Measurements from ENCODE around the gene GLS.
"Not testable (repeated sequence)": the region's sequence is repeated elsewhere in the genome, so short reads cannot be mapped to it uniquely, and the experiment has no call there.

The GLS gene

DNA sequence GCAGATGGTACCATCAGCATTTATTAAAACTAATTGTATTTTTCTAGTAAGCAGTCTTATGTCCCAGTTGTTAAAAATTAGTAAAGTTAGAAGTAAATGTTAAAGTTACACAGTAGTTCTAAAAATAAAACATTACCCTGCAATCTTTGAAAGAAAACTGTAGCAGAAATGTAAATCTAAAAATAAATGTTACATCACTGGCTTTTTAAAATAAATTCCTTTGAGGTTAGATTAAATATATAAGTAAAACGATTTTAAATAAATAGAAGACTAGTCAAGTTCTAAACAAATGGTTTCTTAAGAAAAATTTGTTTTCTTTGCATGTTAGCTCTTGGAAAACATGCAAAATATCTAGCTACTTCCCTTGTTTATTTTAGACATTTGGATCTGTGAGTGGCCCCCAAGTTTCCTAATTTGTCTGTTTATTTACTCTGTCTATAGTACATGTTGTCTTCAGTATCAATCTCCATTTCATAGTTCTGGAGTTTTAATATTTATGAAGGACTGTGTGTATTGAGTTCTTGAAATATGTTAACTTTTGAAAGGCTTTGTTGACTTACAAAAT lies 58.2 kb downstream of the GLS start:
- DNase-seq: no peak

DNA sequence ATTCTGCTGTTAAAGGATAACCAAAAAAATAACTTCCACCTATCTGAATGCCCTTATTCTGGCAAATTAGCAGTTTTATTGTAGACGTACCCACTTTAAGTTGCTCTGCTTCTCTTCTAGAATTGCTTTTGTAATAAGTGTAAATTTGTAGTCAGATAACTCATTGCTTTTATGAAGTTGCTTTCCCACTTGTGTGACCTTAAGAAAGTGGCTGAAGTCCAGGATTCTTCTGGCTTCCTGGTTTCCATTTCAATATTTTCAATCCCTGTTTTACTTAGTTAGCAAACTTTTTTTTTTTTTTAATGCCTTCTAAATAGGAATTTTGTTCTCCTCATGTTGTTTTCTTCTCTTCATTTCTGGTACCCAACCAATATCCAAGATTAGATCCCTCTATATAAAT lies 59.8 kb downstream of the GLS start:
- DNase-seq: no peak

DNA sequence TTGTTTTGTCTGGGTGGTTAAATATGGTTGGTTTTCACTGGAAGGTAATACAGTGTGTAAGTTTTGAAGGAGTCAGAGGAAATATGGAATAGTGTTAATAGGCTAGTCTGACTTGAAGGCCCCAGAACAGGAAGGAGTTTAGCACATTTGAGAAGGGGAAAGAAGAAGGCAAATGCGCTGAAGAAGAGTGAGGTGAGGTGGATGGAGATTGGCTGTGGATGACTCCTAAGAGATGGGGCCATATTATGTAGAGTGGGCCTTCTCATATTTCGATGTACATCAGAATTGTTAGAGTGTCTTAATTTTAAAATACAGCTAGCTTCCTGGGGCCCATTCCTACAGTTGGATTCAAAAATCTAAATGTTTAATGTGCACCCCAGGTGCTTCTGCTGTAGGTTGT lies 61.0 kb downstream of the GLS start:
- DNase-seq: no peak

DNA sequence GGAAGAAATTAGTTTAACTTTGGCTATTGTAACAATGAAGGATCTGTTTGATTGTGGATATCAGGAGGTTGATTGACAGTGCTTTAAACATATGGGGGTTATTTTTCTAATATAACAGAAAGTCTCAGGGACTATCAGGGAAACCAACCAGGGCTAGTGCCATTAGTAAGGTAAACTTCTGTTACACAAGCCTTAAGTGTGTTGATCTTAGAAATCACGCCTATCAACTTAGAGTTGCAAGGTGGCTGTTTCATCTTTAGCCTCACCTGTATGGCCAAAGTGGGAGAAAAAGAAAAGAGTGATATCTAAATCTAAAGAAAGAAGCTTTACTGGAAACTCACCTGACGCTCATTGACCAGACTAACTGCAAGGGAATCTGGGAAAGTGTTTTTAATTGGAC lies 62.1 kb downstream of the GLS start:
- DNase-seq: no peak

DNA sequence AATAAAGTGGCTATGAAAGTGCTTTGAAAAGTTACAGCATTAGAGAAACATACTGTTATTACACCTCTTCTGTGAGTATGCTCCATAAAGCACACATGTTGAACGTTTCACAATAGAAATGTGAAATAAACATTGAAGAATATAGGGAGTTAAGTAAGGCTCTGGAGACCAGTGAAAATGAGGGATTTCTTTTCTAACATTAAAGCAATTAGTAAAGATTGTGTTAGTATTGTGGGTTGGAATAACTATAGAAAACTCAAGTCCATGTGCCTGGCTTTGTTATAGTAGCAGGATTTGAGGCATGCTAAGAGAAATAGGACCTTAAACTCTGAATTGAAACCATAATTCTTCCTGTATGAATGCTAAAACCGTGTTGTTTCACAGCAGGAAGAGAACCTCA lies 63.1 kb downstream of the GLS start:
- no peak for DNase-seq

DNA sequence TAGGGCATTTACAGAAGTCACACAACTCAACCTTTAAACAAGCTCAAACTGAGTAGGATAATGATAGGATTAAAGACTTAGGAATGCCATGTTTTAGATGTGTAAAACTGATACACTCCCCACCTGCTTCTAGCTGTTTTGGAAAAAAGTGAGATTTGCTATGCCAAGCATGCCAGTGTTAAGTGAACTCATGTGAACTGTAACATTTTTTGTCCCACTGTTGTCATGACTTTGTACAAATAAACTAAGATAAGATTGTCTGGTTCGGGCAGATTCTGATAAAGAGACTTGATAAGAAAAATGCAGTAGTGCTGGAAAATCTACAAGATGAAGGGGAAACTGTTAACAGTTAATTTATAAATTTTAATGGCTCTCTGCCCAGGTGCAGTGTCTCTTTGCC lies 66.5 kb downstream of the GLS start:
- DNase-seq: no peak

DNA sequence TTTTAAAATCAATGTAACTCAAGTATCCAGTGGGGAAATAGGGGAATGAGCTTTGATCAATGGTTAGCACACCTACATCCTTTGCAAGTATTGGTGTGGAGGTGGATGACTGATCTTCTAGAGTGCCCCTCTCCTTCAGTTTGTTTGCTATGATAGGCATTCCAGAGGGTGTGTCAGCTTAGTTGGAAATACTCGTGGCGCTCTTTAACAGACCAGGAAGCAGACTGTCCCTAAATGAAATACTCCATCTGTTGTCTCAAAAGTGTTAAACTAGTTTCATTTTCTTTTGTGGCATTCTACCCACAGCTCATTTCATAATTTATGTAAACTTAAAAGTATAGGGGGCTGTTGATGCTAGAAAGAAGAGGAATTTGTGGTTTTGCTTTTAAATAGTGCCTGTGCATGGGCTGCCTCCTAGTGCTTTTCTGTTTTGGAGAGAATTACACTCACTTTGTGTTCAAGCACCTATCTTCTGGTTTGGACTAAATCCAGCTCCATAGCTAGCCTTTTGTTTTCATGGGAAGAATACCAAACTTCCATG lies 67.2 kb downstream of the GLS start:
- peak in 1 of 2 experiments; percentile 30 for DNase-seq

DNA sequence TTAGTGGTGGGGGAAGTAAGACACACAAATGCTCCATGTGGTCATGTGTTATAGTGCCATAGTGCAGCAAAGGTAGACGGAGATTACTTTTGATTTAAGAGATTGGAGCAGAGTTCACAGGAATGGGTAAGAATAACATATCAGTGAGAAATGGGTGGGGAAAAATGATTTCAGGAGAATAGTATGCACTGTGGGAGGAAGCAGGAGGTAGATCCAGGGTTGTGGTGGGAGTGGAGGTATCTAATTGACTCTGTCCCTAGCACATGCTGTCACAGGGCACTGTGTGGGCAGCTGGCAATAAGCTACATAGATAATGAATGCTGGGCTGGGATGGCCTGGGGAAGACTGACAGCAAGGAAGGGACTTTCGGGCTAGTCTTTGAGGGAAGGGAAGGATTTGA lies 68.0 kb downstream of the GLS start:
- DNase-seq: no peak

DNA sequence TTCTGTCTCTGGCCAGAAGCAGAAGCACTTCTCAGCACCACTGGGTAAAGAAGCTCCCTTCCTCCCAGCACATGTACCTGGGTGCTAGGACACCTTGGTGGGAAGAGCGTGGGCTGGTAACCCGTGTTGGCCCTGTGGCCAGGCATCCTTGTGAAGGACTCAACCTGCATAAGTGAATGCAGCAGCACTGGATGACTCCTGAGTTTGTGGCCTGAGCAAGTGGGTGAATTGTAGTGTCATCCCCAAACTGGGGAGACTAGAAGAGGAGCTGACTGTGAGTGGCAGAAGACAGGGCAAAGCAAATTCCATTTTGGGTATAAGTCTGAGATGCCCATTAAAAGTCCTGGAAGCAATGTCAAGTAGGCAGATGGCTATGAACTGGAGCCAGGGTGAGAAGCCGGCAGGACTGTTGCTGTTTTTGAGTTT lies 70.0 kb downstream of the GLS start:
- DNase-seq: peak in 1 of 2 experiments; percentile 67

DNA sequence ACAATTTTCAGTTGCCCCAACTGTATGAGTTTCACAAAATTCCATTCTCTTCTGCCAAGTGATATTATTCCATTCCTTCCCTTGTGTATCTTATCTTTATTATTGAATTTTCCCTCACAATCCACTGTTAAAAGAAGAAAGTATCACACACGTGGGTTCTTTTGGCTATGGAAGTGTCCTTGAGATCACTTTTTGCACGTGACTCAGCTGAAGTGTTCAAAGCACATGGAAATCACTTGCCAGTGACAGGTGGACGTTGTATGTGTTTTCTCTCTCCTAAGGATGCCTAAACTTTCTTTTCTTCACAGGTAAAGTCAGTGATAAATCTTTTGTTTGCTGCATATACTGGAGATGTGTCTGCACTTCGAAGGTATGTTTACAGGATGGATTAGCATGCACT lies 72.6 kb downstream of the GLS start:
- no peak for DNase-seq

DNA sequence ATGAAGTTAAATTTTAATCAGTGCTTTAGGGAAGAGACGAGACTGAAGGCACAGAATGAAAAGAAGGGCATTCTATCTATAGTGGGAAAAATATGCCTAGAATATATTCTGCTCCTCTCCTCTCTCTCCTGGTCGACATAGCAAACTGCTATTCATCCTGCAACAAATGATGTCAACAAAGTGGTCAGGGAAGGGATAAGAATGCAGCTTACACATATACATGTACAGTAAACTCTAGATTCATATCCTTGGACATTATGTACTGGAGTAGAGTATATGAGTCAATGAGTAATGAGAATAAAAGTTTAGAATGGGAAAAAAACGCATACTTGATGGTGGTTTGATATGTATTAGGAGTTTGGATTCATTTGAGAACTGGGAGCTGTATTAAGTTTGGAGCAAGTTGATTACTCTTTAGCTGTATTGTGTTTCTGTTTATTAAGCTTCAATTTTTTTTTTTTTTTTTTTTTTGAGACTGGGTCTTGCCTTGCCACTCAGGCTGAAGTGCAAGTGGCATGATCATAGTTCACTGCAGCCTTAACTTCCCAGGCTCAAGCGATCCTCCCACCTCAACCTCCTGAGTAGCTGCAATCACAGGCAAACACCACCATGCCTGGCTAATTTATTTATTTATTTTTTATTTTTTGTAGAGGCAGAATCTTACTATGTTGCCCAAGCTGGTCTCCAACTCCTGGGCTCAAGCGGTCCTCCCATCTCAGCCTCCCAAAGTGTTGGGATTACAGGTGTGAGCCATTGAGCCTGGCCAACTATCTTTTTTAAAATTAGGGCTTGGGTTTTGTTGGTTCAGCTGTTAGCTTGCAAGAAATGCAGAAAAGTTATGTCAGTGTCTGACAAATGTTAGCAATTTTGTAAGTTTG lies 79.5 kb downstream of the GLS start:
- no peak for DNase-seq

DNA sequence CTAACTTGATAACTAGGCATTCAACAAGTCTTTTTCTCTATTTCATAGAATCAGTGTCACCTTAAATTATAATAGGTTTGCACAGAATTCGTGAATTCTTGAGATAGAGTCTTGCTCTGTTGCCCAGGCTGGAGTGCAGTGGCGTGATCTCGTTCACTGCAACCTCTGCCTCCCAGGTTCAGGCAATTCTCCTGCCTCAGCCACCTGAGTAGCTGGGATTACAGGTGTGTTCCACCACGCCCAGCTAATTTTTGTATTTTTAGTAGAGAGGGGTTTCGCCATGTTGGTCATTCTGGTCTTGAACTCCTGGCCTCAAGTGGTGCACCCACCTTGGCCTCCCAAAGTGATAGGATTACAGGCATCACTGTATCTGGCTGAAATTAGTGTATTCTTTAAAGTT lies 80.5 kb downstream of the GLS start:
- not testable (repeated sequence) for DNase-seq

DNA sequence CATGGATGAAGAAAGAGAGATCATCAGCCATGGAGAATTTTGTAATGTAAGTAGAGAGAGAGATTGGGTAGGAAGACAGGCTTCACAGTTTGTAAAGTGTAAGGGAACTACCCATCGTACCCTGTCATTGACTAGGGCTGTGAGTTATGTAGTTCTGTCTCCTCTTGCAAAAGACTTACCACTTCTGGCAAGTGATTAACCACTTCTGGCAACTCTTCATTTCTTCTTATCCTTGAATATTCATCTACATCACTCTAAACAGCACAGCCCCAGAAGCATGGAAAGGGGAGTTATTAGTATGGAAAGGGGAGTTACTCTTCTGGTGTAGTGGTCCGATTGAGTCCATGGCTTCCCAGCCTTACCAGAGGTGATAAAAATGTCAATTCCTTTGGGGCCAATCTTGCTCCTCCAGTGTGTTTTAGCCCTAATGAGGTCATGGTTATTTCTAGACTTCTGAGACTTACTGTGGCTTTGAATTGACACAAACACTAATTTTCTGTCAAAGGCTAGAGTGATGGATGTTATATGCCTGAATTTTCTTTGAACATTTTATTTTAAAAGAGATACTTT lies 81.4 kb downstream of the GLS start:
- no peak for DNase-seq

DNA sequence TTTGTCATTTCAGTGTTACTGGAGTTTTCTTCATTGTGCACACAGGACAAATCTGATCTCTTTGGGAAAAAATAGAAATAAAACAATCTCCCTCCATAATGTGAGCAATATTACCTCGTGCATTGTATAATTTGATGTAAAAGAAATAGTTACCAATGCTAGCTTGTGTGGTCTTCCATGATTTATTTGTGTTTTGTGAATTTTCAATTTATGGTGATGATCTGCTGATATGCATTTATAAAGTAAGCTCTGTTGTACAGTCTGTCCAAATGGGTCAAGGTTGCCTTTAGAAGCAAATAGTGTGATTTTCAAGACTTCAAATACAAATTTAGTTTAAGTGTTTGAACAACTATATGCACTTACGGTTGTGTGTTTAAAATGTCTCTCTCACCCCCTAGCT lies 82.5 kb downstream of the GLS start:
- no peak for DNase-seq

DNA sequence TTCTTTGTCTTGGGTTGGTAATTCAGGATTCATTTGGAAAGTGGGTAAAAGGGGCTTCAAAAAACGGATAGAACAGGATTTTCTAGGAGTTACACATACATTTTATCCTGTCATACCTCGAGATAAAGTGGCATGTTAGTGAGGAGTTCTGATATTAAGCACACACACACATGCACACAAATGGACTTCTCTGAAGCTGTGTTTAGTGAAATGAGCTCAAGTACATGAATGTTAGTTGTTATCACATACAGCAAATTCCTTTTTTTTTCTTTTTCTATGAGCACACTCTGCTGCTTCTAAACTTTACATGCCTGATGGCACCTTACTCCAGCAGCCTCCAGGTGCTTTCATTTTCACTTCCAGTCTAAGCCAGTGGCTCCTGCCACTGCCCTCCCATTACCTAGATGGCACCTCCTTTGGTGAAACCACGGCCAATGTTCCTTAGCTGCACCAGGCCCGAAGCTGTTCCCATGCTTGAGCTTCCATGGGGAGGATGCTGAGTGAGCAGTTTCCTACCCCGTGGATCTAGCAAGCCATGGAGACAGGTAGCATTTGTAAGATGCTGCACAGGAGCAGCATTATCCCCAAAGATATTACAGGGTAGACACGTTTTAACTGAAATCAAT lies 83.7 kb downstream of the GLS start:
- no peak for DNase-seq

DNA sequence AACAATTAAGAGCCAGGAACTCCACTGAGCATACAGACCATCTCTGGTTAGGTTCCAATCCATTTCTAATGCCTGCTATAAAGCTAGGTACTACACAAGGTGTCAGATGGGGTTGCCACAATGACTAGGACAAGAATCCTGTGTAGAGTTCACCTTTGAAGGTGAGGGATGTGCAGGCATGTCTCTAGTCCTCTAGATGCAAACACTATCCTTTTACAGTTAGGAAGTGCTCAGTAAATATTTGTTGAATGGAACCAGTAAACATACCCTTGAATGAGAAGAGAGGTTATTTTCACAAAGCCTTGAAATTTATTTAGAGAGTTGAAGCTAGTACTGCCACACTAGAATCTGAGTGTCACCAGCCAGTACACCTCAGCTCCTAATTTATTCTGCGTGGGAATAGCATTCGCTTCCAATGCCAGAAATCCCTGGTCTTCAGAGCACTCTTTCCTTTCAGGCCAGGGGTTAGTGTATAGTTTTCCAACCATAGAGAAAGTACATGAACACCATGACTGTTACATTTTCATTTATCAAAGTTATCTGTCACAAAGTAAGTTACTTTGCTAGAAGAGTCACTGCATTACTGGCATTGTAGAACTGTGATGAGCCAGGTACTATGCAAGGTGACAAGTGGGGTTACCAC lies 85.1 kb downstream of the GLS start:
- no peak for DNase-seq

DNA sequence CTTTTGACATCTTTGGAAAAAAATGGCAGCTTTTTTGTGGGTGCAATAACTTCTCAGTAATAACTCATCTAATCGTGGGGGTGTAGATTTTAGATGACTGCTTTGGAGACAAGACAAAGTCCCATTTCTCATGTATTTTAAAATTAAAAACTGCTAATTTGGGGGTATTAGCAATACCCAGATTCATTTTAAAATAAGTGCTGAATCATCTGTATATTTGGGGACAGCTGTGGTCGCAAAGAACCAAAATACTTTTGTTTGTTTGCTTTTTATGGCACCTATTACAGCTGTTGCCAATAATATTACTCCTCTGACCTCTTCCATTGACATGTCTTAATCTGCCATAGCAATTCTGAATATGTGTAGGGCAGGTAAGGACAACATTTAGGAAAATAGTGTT lies 87.9 kb downstream of the GLS start:
- DNase-seq: no peak

DNA sequence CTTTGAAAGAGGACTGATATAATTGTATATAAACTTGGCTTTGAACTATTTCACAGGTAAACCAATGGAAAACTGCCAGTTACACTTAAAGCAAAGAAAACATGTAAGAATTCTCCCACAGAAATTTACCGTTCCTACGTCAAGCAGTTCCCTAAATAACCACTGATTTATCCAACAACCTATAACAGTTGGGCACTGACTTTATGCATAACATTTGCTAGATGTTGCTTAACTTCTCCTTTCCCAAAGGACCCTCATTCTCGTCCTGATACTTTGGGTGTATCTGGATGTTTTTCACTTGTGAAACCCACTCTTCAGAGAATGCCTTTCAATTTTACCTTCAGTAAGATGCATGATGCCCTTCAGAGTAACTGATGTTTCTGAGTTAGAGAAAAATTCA lies 89.5 kb downstream of the GLS start:
- DNase-seq: no peak

DNA sequence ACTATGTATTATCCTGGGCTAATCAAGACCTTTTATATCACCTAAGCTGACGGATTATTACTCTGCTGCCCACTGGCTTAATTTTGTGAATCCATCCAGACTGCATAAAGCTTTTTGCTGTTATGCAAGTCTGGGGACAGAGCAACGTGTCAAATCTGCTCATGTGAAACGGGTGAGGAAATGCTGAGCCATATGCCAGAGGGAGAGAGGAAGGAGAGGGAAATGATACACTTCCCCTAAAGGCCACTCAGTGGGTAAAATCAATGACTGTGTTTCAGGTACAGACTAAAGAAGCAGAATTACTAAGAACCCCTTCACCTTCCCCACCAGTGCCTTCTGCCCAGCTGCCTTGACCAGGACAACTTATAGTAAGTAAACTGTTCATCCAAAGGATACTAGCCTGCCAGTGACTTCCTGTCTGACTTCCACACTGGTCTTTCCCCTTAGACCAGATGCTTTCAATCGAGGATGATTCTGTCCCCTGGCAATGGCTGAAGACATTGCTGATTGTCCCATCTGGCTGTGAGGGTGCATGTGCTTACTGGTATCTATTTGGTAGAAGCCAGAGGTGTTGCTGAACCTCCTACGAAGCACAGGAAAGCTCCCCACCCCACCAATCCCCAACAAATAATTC lies 90.4 kb downstream of the GLS start:
- no peak for DNase-seq

DNA sequence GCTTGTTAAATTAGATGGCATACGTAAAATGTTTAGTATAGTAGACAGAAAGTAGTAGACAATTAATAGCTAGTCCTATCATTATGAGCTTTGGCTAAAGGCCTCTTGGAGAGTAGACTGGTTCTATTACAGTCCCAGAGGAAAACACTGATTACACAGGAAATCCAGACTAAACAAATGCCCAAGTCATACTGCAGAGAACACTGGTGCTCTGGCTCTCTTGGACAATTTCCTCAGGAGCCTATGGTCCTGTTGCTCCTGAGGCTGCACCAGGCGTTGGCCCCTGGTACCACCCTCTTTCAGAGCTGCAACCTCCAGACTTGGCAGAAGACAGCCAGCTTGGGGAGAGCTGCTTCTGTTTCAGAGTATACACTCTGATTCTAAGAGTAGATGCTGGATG lies 91.6 kb downstream of the GLS start:
- DNase-seq: no peak

DNA sequence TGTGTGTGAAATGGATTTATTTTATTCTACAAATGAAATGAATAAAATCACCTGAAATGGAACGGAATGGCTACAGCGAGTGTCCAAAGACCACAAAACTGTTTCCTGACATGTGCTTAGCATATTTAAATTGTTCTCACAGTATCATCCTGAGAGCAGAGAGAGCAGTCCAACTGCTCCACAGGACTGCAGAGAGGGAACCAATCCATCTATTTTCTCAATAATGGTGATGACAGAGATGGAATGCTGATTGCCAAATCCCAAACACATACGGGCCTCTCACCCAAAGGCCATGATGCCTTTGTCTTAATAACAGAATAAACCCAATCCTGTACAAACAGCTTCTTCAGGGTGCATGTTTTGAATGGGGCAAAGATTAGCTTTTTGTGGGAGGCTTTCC lies 92.2 kb downstream of the GLS start:
- no peak for DNase-seq

DNA sequence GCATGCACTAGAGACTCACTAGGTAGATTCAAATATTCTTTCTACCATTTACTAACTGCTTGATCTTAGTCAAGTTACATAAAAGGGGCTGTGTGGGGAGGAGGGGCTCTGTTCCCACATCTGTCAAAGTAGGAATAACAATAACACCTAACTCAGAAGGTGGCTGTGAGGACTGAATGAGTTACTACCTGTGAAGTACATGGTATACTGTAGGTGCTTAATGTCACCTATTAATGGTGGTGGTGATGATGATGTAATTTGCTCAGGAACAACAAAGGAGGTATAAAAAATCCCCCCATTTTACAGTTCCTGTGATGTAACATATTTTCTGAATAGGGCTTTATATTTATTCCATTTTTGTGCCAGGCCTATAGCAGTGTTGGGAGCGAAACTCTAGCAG lies 92.6 kb downstream of the GLS start:
- DNase-seq: no peak

Data from NCI-H446 (cell line).